KMS-11 (cell line): ENCODE results near the gene SLITRK3.

Experiments
- H2AFZ ChIP-seq: fragments of 200-600 bp; sonication (generic); 2 replicates; pipeline ENCODE4 v1.6.1; 2016; ENCODE audit warnings: antibody characterized with exemption, mixed run types, low read depth
- H3K27ac ChIP-seq: fragments of 200-600 bp; sonication (generic); 2 replicates; pipeline ENCODE4 v1.6.1; 2016; ENCODE audit warnings: mild to moderate bottlenecking, mixed run types
- H3K27me3 ChIP-seq: fragments of 200-600 bp; sonication (generic); 2 replicates; pipeline ENCODE4 v1.6.1; 2017; ENCODE audit warnings: mild to moderate bottlenecking, low read depth, mixed run types, moderate library complexity; ENCODE audit not compliant: insufficient read depth
- H3K36me3 ChIP-seq: fragments of 200-600 bp; sonication (generic); 2 replicates; pipeline ENCODE4 v1.6.1; 2017; ENCODE audit warnings: mild to moderate bottlenecking, mixed run types; ENCODE audit not compliant: insufficient read depth
- H3K4me1 ChIP-seq: fragments of 200-600 bp; sonication (generic); 2 replicates; pipeline ENCODE4 v1.6.1; 2016; ENCODE audit warnings: mild to moderate bottlenecking, low read depth, mixed run types; ENCODE audit not compliant: poor library complexity, severe bottlenecking
- H3K4me2 ChIP-seq: fragments of 200-600 bp; sonication (generic); 2 replicates; pipeline ENCODE4 v1.7.0; 2016; ENCODE audit warnings: mild to moderate bottlenecking, mixed run types
- H3K4me3 ChIP-seq: fragments of 200-600 bp; sonication (generic); IDR thresholded peaks from 2 replicates; pipeline ENCODE4 v1.6.1; 2017; ENCODE audit warnings: low read depth, low read length, mixed read lengths; ENCODE audit not compliant: insufficient read depth
- H3K79me2 ChIP-seq: fragments of 200-600 bp; sonication (generic); 2 replicates; pipeline ENCODE4 v1.6.1; 2016; ENCODE audit warnings: low read depth, mixed run types; ENCODE audit not compliant: insufficient read depth
- H3K9ac ChIP-seq: fragments of 200-600 bp; sonication (generic); 2 replicates; pipeline ENCODE4 v1.6.1; 2016; ENCODE audit warnings: mild to moderate bottlenecking, mixed run types
- H4K20me1 ChIP-seq: fragments of 200-600 bp; sonication (generic); 2 replicates; pipeline ENCODE4 v1.6.1; 2016; ENCODE audit warnings: mild to moderate bottlenecking, mixed run types; ENCODE audit not compliant: insufficient read depth
- TF ChIP-seq, protein P1 (sequence below): fragments of 200-600 bp; sonication (generic); conservative IDR thresholded peaks from 2 replicates; pipeline ENCODE4 v1.6.1; 2017; ENCODE audit warnings: low read depth, mild to moderate bottlenecking, antibody characterized with exemption, low read length, moderate library complexity, mixed read lengths

SLITRK3 gene

DNA sequence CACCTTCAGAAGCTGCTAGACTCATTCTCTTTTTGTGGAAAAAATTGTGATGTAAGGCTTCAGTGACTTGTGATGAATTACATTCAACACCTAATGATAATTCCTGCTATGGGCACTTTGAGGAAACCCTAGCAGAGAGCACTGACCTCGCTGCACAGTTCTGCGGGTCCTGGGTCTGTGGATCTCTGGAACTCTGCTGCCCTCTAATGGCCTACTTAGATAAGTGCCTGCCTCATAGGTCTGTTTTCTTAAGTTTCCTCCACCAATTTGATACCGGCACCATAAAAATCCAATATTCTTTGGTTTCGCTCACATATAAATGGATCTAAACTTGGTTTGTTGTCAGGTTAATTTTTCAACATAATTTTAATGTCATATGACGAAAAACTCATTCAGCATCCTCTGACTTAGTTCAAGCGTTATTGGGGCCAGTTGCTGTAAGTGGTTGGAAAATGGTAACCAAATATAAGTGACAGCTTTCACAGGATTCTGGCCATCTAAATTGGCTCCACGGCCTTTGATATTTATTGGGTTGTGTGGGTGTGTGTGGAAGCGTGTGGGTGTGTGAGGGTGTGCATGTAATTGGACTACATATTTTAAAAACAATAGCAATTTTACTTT, 10.4 kb downstream of the SLITRK3 start:
- Histone ChIP-seq H3K36me3 (no peaks in the 10 kb centered on the region), H3K79me2 (no peaks in the 10 kb centered on the region), H3K4me2 (no peak overlapping the region), H4K20me1 (no peaks in the 10 kb centered on the region), H3K9ac (no peak overlapping the region), H3K4me3 (no peak overlapping the region), H3K27me3 (no peaks in the 10 kb centered on the region), H2AFZ (no peak overlapping the region), H3K27ac (no peak overlapping the region), H3K4me1 (no peaks in the 10 kb centered on the region)
- TF ChIP-seq, protein P1, sequence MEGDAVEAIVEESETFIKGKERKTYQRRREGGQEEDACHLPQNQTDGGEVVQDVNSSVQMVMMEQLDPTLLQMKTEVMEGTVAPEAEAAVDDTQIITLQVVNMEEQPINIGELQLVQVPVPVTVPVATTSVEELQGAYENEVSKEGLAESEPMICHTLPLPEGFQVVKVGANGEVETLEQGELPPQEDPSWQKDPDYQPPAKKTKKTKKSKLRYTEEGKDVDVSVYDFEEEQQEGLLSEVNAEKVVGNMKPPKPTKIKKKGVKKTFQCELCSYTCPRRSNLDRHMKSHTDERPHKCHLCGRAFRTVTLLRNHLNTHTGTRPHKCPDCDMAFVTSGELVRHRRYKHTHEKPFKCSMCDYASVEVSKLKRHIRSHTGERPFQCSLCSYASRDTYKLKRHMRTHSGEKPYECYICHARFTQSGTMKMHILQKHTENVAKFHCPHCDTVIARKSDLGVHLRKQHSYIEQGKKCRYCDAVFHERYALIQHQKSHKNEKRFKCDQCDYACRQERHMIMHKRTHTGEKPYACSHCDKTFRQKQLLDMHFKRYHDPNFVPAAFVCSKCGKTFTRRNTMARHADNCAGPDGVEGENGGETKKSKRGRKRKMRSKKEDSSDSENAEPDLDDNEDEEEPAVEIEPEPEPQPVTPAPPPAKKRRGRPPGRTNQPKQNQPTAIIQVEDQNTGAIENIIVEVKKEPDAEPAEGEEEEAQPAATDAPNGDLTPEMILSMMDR, result peak; percentile 96

DNA sequence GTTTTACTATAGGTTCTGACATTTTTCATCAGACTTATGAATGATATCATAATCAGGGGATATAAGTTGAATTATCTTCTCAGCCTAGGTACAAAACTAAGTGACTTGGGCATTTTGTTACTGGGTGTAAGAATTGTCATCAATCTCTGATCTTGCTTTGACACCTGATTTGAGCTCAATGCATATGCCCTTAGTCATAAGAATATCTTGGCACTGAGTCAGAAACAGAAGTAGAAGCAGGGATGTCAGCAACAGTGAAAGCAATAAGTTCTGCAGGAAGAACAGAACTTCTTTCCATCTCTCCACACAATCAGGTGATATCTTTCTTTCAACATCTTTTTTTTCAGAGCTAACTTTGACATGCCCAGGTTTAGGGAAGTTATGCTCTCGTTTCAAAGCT, 14.6 kb downstream of the SLITRK3 start:
- H3K36me3 ChIP-seq, result no peaks in the 10 kb centered on the region
- no peaks in the 10 kb centered on the region for H3K79me2 ChIP-seq
- no peak overlapping the region for H3K9ac ChIP-seq
- H3K27ac ChIP-seq, result no peak overlapping the region
- TF ChIP-seq, protein P1, result no peak
- no peaks in the 10 kb centered on the region for H3K4me1 ChIP-seq
- no peaks in the 10 kb centered on the region for H3K27me3 ChIP-seq
- H2AFZ ChIP-seq, result no peak overlapping the region
- no peaks in the 10 kb centered on the region for H4K20me1 ChIP-seq
- H3K4me3 ChIP-seq, result no peak overlapping the region
- no peak overlapping the region for H3K4me2 ChIP-seq

DNA sequence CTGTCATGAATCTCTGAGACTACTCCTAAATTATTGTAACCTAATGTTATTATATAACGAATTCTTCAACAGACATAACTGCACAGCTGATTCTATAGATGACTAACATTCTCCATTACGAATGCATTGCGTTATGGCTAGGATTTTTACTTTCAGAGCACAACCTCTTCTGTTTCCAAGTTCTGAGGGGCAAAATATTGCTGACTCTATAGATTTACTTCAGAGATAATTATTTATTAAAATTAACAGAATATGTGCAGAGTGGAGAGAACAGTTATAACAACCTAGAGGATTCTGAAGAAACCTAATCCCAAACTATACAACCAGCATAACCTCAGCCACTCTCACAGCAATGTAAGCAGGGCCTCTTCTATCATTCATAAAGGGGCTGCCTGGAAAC, 25.9 kb downstream of the SLITRK3 start:
- Histone ChIP-seq H3K36me3 (no peaks in the 10 kb centered on the region), H3K79me2 (no peaks in the 10 kb centered on the region), H3K4me1 (no peaks in the 10 kb centered on the region), H2AFZ (no peak overlapping the region), H3K4me2 (no peak overlapping the region), H3K4me3 (no peak overlapping the region), H3K27ac (no peak overlapping the region), H3K9ac (no peak overlapping the region), H4K20me1 (no peaks in the 10 kb centered on the region), H3K27me3 (no peaks in the 10 kb centered on the region)
- TF ChIP-seq, protein P1, result no peak

DNA sequence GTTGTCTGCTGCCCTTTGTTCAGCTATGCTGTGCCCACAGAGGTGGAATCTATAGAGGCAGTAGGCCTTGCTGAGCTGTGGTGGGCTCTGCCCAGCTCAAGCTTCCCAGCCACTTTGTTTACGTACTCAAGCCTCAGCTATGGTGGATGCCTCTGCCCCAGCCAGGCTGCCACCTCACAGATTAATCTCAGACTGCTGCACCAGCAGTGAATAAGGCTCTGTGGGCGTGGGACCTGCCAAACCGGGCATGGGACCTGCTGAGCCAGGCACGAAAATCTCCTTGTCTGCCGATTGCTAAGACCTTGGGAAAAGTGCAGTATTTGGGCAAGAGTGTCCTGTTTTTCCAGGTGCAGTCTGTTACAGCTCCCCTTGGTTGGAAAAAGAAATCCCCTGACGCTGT, 26.8 kb downstream of the SLITRK3 start:
- TF ChIP-seq, protein P1, result no peak
- H3K4me3 ChIP-seq, result no peak overlapping the region
- H2AFZ ChIP-seq, result no peak overlapping the region
- H3K36me3 ChIP-seq, result no peaks in the 10 kb centered on the region
- H3K27me3 ChIP-seq, result no peaks in the 10 kb centered on the region
- no peaks in the 10 kb centered on the region for H4K20me1 ChIP-seq
- no peak overlapping the region for H3K4me2 ChIP-seq
- no peaks in the 10 kb centered on the region for H3K4me1 ChIP-seq
- H3K27ac ChIP-seq, result no peak overlapping the region
- no peak overlapping the region for H3K9ac ChIP-seq
- H3K79me2 ChIP-seq, result no peaks in the 10 kb centered on the region
